HEK293 (cell line): ENCODE measurements around the gene PLA2G2E.

Source experiments
- CTCF ChIA-PET: fragments of 350-600 bp; formaldehyde crosslinking; extraction: SDS; loops from one replicate; lab custom pipeline; 2021; ENCODE audit warnings: antibody characterized with exemption; lab: Yijun Ruan, JAX
- POLR2A ChIA-PET: fragments of 300-600 bp; formaldehyde crosslinking; extraction: SDS; loops from one replicate; lab custom pipeline; 2020; ENCODE audit warnings: antibody characterized with exemption, inconsistent platforms; lab: Yijun Ruan, JAX
- H3K27ac ChIP-seq: fragments of 200-500 bp; sonication (Bioruptor generic); 2 replicates; pipeline ENCODE4 v1.5.1; 2014; ENCODE audit warnings: low read depth, low read length, control low read depth, inconsistent platforms; ENCODE audit errors: extremely low read depth
- H3K36me3 ChIP-seq, 2 experiments: fragments of 200-500 bp in 1 of 2; sonication (Bioruptor generic) in 1 of 2; 1 replicate in 1 of 2; 2 replicates in 1 of 2; pipeline ENCODE4 v1.5.1; 2014 to 2017; ENCODE audit warnings: inconsistent platforms in 2 of 2, low read length in 2 of 2; ENCODE audit not compliant: control insufficient read depth in 2 of 2, insufficient read depth in 1 of 2
- H3K4me1 ChIP-seq: fragments of 200-500 bp; sonication (Bioruptor generic); 2 replicates; pipeline ENCODE4 v1.5.1; 2014; ENCODE audit warnings: mild to moderate bottlenecking, low read length, inconsistent platforms; ENCODE audit not compliant: control insufficient read depth, insufficient read depth
- H3K4me3 ChIP-seq: 2 replicates; pipeline ENCODE4 v1.5.1; 2011; ENCODE audit warnings: low read depth, mild to moderate bottlenecking, control low read depth, low read length, moderate library complexity
- H3K9me3 ChIP-seq: fragments of 200-500 bp; sonication (Bioruptor generic); 2 replicates; pipeline ENCODE4 v1.5.1; 2014; ENCODE audit warnings: low read depth, low read length, inconsistent platforms; ENCODE audit not compliant: control insufficient read depth, insufficient read depth
- BCL11A ChIP-seq: fragments of 450-650 bp; formaldehyde crosslinking; IDR thresholded peaks from 2 replicates; pipeline ENCODE4 v1.5.1; 2016; ENCODE audit warnings: low read depth, missing biosample characterization, missing genetic modification characterization
- HOXD13 ChIP-seq: sonication (generic); formaldehyde crosslinking; IDR thresholded peaks from 2 replicates; pipeline ENCODE4 v1.8.0; 2022; ENCODE audit warnings: missing genetic modification reagents, borderline replicate concordance
- KLF1 ChIP-seq: fragments of 450-650 bp; formaldehyde crosslinking; IDR thresholded peaks from 2 replicates; pipeline ENCODE4 v1.5.1; 2016; ENCODE audit warnings: missing biosample characterization, missing genetic modification characterization
- KLF8 ChIP-seq: fragments of 450-650 bp; formaldehyde crosslinking; IDR thresholded peaks from 2 replicates; pipeline ENCODE4 v1.5.1; 2016; ENCODE audit warnings: missing biosample characterization, missing genetic modification characterization
- KLF9 ChIP-seq: fragments of 450-650 bp; formaldehyde crosslinking; IDR thresholded peaks from 2 replicates; pipeline ENCODE4 v1.5.1; 2016; ENCODE audit warnings: missing biosample characterization, missing genetic modification characterization, low read depth
- MYNN ChIP-seq: fragments of 450-650 bp; formaldehyde crosslinking; IDR thresholded peaks from 2 replicates; pipeline ENCODE4 v1.5.1; 2016; ENCODE audit warnings: missing biosample characterization, missing genetic modification characterization, borderline replicate concordance
- MZF1 ChIP-seq: fragments of 450-650 bp; formaldehyde crosslinking; IDR thresholded peaks from 2 replicates; pipeline ENCODE4 v1.5.1; 2017; ENCODE audit warnings: missing biosample characterization, missing genetic modification characterization, borderline replicate concordance
- SCRT1 ChIP-seq: fragments of 450-650 bp; formaldehyde crosslinking; IDR thresholded peaks from 2 replicates; pipeline ENCODE4 v1.5.1; 2016; ENCODE audit warnings: missing biosample characterization, missing genetic modification characterization, borderline replicate concordance
- ZBTB1 ChIP-seq: fragments of 450-650 bp; formaldehyde crosslinking; IDR thresholded peaks from 2 replicates; pipeline ENCODE4 v1.5.1; 2016; ENCODE audit warnings: missing biosample characterization, missing genetic modification characterization
- ZFP41 ChIP-seq: fragments of 450-650 bp; formaldehyde crosslinking; IDR thresholded peaks from 2 replicates; pipeline ENCODE4 v1.5.1; 2016; ENCODE audit warnings: missing biosample characterization, missing genetic modification characterization, borderline replicate concordance
- ZNF138 ChIP-seq: fragments of 450-650 bp; formaldehyde crosslinking; IDR thresholded peaks from 2 replicates; pipeline ENCODE4 v1.5.1; 2016; ENCODE audit warnings: missing biosample characterization, missing genetic modification characterization, borderline replicate concordance
- ZNF140 ChIP-seq: fragments of 450-650 bp; formaldehyde crosslinking; IDR thresholded peaks from 2 replicates; pipeline ENCODE4 v1.5.1; 2016; ENCODE audit warnings: missing biosample characterization, missing genetic modification characterization
- ZNF18 ChIP-seq: fragments of 450-650 bp; formaldehyde crosslinking; IDR thresholded peaks from 2 replicates; pipeline ENCODE4 v1.5.1; 2016; ENCODE audit warnings: missing biosample characterization, missing genetic modification characterization
- ZNF202 ChIP-seq: fragments of 450-650 bp; formaldehyde crosslinking; IDR thresholded peaks from 2 replicates; pipeline ENCODE4 v1.5.1; 2016; ENCODE audit warnings: missing biosample characterization, missing genetic modification characterization, borderline replicate concordance
- ZNF239 ChIP-seq: fragments of 450-650 bp; formaldehyde crosslinking; IDR thresholded peaks from 2 replicates; pipeline ENCODE4 v1.5.1; 2016; ENCODE audit warnings: missing biosample characterization, missing genetic modification characterization
- ZNF354C ChIP-seq: fragments of 450-650 bp; formaldehyde crosslinking; IDR thresholded peaks from 2 replicates; pipeline ENCODE4 v1.5.1; 2016; ENCODE audit warnings: missing biosample characterization, missing genetic modification characterization, low read depth, borderline replicate concordance
- ZNF555 ChIP-seq: fragments of 450-650 bp; formaldehyde crosslinking; conservative IDR thresholded peaks from 2 replicates; pipeline ENCODE4 v1.5.1; 2017; ENCODE audit warnings: missing biosample characterization, mild to moderate bottlenecking, missing genetic modification characterization, inconsistent platforms
- ZNF571 ChIP-seq: fragments of 450-650 bp; formaldehyde crosslinking; IDR thresholded peaks from 2 replicates; pipeline ENCODE4 v1.5.0; 2017; ENCODE audit warnings: missing biosample characterization, missing genetic modification characterization
- ZNF585B ChIP-seq: fragments of 450-650 bp; formaldehyde crosslinking; IDR thresholded peaks from 2 replicates; pipeline ENCODE4 v1.5.1; 2016; ENCODE audit warnings: missing biosample characterization, missing genetic modification characterization
- ZNF600 ChIP-seq: fragments of 450-650 bp; formaldehyde crosslinking; IDR thresholded peaks from 2 replicates; pipeline ENCODE4 v1.5.1; 2016; ENCODE audit warnings: missing biosample characterization, missing genetic modification characterization
- ZNF692 ChIP-seq: fragments of 450-650 bp; formaldehyde crosslinking; IDR thresholded peaks from 2 replicates; pipeline ENCODE4 v1.5.1; 2016; ENCODE audit warnings: missing biosample characterization, missing genetic modification characterization
- ZNF747 ChIP-seq: fragments of 450-650 bp; formaldehyde crosslinking; IDR thresholded peaks from 2 replicates; pipeline ENCODE4 v1.5.1; 2016; ENCODE audit warnings: missing biosample characterization, missing genetic modification characterization
- TF ChIP-seq, protein P1 (sequence below): fragments of 450-650 bp; formaldehyde crosslinking; IDR thresholded peaks from 2 replicates; pipeline ENCODE4 v1.5.1; 2017; ENCODE audit warnings: missing biosample characterization, missing genetic modification characterization
- TF ChIP-seq, protein P2 (sequence below): fragments of 450-650 bp; formaldehyde crosslinking; IDR thresholded peaks from 2 replicates; pipeline ENCODE4 v1.5.1; 2016; ENCODE audit warnings: missing biosample characterization, missing genetic modification characterization
- TF ChIP-seq, protein P3 (sequence below): fragments of 450-650 bp; IDR thresholded peaks from 2 replicates; pipeline ENCODE4 v1.5.1; 2018; ENCODE audit warnings: missing biosample characterization, missing genetic modification characterization
- TF ChIP-seq, protein P4 (sequence below): sonication (generic); formaldehyde crosslinking; IDR thresholded peaks from 2 replicates; pipeline ENCODE4 v1.8.1; 2022; ENCODE audit warnings: mild to moderate bottlenecking, moderate library complexity, missing genetic modification reagents

The PLA2G2E gene

GRCh38 chr1:19909971-19910370 is 13.4 kb downstream of the PLA2G2E start (continued):
- TF ChIP-seq ZNF18 (tag by site-specific recombination), result no peak
- TF ChIP-seq KLF8 (tag by site-specific recombination), result no peak
- no peak for TF ChIP-seq HOXD13 (CRISPR knock-in tag)
- TF ChIP-seq ZNF354C (tag by site-specific recombination), result no peak

GRCh38 chr1:19909392-19909791 is 14.0 kb downstream of the PLA2G2E start:
- H3K27ac ChIP-seq, result no peak overlapping the region
- CTCF ChIA-PET, result interaction anchor here (1.1 kb wide), 1 partner anchor 452 kb away, joined by 3 read pairs; no protein-coding TSS in a partner anchor
- TF ChIP-seq ZNF555 (tag by site-specific recombination) (no peak), ZFP41 (tag by site-specific recombination) (no peak), ZBTB1 (tag by site-specific recombination) (no peak), MYNN (tag by site-specific recombination) (no peak), SCRT1 (tag by site-specific recombination) (no peak), ZNF239 (tag by site-specific recombination) (no peak), ZNF202 (no peak), KLF9 (tag by site-specific recombination) (no peak), ZNF140 (tag by site-specific recombination) (no peak), ZNF692 (no peak)
- no peaks in the 10 kb centered on the region for H3K4me1 ChIP-seq
- peaks cover 48 to 98% of the 10 kb centered on the region in 2 experiments for H3K36me3 ChIP-seq
- H3K9me3 ChIP-seq, result no peaks in the 10 kb centered on the region
- H3K4me3 ChIP-seq, result no peak overlapping the region
- POLR2A ChIA-PET, result no interaction called here

DNA sequence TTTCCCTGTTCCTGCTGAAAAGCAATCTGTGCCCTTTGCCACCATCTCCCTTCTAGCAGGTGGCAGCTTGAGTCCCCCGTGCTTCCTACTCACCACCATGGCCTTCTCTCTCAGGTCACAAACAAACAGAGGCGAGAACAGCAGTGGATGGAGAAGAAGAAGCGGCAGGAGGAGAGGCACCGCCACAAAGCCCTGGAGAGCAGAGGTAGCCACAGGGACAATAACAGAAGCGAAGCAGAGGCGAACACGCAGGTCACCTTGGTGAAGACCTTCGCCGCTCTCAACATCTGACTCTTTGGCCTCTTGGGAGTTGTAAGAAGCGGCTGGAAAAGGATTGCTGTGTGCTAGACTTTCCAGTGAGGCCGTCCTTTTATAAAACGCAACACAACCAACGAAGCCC is 16.0 kb downstream of the PLA2G2E start:
- H3K9me3 ChIP-seq, result no peaks in the 10 kb centered on the region
- H3K27ac ChIP-seq, result no peak overlapping the region
- H3K4me1 ChIP-seq, result no peaks in the 10 kb centered on the region
- H3K36me3 ChIP-seq, result peaks cover 56 to 96% of the 10 kb centered on the region in 2 experiments
- ChIA-PET POLR2A (no interaction called here), CTCF (interaction anchor here (1.2 kb wide), 1 partner anchor 10 kb away, joined by 6 read pairs; no protein-coding TSS in a partner anchor)
- no peak overlapping the region for H3K4me3 ChIP-seq
- TF ChIP-seq ZNF747 (no peak), ZNF600 (tag by site-specific recombination) (no peak), BCL11A (tag by site-specific recombination) (no peak), KLF1 (tag by site-specific recombination) (no peak), ZNF571 (tag by site-specific recombination) (no peak), ZNF585B (tag by site-specific recombination) (no peak), MZF1 (tag by site-specific recombination) (no peak), ZNF138 (tag by site-specific recombination) (no peak)
- TF ChIP-seq, protein P1, sequence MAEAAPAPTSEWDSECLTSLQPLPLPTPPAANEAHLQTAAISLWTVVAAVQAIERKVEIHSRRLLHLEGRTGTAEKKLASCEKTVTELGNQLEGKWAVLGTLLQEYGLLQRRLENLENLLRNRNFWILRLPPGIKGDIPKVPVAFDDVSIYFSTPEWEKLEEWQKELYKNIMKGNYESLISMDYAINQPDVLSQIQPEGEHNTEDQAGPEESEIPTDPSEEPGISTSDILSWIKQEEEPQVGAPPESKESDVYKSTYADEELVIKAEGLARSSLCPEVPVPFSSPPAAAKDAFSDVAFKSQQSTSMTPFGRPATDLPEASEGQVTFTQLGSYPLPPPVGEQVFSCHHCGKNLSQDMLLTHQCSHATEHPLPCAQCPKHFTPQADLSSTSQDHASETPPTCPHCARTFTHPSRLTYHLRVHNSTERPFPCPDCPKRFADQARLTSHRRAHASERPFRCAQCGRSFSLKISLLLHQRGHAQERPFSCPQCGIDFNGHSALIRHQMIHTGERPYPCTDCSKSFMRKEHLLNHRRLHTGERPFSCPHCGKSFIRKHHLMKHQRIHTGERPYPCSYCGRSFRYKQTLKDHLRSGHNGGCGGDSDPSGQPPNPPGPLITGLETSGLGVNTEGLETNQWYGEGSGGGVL (tag by site-specific recombination), result no peak
- TF ChIP-seq, protein P2, sequence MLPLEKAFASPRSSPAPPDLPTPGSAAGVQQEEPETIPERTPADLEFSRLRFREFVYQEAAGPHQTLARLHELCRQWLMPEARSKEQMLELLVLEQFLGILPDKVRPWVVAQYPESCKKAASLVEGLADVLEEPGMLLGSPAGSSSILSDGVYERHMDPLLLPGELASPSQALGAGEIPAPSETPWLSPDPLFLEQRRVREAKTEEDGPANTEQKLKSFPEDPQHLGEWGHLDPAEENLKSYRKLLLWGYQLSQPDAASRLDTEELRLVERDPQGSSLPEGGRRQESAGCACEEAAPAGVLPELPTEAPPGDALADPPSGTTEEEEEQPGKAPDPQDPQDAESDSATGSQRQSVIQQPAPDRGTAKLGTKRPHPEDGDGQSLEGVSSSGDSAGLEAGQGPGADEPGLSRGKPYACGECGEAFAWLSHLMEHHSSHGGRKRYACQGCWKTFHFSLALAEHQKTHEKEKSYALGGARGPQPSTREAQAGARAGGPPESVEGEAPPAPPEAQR (tag by site-specific recombination), result no peak
- TF ChIP-seq, protein P3, sequence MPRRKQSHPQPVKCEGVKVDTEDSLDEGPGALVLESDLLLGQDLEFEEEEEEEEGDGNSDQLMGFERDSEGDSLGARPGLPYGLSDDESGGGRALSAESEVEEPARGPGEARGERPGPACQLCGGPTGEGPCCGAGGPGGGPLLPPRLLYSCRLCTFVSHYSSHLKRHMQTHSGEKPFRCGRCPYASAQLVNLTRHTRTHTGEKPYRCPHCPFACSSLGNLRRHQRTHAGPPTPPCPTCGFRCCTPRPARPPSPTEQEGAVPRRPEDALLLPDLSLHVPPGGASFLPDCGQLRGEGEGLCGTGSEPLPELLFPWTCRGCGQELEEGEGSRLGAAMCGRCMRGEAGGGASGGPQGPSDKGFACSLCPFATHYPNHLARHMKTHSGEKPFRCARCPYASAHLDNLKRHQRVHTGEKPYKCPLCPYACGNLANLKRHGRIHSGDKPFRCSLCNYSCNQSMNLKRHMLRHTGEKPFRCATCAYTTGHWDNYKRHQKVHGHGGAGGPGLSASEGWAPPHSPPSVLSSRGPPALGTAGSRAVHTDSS (tag by site-specific recombination), result no peak
- TF ChIP-seq, protein P4, sequence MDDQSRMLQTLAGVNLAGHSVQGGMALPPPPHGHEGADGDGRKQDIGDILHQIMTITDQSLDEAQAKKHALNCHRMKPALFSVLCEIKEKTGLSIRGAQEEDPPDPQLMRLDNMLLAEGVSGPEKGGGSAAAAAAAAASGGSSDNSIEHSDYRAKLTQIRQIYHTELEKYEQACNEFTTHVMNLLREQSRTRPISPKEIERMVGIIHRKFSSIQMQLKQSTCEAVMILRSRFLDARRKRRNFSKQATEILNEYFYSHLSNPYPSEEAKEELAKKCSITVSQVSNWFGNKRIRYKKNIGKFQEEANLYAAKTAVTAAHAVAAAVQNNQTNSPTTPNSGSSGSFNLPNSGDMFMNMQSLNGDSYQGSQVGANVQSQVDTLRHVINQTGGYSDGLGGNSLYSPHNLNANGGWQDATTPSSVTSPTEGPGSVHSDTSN (CRISPR knock-in tag), result no peak
